Iris pigment epithelial cell (primary cell): Measurements from ENCODE around the gene PRELP.

Source experiments
- DNase-seq: peaks from one replicate; pipeline ENCODE4 v3.0.0-alpha.2; 2011; ENCODE audit warnings: low read depth

PRELP gene

DNA sequence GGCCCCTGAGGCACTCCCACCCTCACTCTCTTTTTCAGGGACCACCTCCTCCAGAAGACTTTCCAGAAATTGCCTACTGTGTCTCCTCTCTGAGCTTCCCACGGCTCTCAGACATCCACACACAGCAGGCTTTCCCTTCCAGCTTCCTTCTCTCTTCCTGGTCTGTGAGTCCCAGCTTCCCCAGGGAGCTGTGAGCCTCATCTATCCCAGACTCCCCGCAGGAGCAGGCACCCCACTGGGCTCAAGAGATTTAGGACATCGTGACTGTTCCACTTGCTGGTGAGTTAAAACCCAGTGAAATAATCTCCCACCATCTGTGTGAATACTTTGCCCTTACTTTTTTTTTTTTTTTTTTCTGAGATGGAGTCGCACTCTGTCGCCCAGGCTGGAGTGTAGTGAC lies 22.0 kb upstream of the PRELP start:
- DNase-seq: no peak

DNA sequence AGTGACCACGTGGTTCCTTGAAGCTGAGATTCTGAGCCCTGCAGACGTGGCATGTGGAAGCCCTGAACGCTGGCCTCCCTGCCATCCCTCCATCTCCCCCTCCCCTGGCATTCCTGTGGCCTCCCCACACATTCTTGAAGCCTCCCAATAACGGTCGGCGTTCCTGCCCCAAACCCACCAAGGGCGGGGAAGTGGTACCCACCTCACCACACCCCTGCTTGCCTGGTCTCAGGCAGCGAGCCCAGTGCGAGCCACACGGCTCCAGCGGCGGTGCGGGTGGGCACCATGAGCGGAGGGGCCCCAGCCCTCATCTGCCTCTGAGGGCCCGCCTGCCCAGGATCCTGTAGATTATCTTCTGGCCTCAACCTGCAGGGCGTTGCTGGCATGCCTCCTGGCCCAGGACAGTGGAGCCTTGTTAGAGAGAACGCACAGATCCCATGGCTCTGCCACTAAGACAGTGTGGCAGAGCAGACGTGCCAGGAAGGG lies 20.6 kb upstream of the PRELP start:
- DNase-seq: no peak

- no peak for DNase-seq
Measured at GRCh38 chr1:203455706-203456105, 19.9 kb upstream of the PRELP start.

- DNase-seq: no peak
Measured at GRCh38 chr1:203456577-203456976, 19.0 kb upstream of the PRELP start.

DNA sequence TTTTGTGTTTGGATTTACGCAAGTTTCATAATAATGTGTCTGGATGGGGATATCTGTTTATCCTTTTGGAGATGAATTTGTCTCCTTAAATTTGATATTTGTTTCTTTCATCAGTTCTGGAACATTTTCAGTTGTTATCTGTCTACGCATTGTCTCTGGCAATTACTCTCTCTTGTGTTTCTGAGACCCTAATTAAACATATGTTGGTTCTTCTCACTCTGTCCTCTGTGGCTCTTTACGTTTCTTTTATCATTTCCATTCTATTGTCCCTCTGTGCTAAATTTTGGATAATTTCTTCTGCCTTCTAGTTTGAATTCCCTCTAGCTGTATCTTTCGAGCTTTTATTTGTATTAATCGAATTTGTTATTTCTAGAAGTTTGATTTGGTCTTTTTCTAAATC lies 17.5 kb upstream of the PRELP start:
- DNase-seq: no peak

GRCh38 chr1:203459671-203460201 lies 15.9 kb upstream of the PRELP start:
- no peak for DNase-seq

DNA sequence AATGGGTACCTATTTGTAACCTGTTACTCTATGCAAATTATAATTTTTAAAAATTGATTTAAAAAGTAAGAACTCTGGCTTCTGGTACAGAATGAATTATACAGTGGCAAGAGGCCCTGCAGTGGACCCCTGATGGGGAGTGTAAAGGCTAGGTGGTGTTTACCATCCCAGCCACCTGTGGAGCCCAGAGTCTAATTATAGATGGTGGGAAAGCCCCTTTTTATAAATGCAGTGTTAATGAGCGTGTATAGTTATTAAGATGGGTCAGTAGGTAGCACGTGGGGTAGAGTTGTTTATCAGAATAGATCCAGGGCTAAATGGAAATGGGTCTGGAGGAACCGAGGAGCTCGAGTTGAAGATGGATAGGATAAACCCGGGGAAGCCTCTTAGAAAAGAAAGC lies 13.9 kb upstream of the PRELP start:
- no peak for DNase-seq

DNA sequence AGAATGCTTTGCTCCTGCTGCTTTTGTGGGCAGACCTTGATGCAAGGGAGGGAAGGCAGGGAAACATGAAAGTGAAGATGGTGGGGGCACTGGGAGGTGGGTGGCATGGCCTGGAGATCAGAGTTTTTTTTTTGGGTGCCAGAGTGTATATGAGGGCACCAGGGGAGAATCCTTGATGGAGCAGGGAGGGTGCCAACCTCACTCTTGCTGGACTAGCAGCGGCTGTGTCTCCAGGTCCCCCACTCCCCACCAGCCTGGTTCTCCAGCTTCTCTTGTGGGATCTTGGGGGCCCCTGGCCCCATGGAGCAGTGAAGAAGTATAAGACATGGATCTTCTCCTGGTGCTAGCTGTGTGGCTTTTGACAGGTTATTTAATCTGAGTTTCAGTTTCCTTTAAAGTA lies 13.5 kb upstream of the PRELP start:
- no peak for DNase-seq

DNA sequence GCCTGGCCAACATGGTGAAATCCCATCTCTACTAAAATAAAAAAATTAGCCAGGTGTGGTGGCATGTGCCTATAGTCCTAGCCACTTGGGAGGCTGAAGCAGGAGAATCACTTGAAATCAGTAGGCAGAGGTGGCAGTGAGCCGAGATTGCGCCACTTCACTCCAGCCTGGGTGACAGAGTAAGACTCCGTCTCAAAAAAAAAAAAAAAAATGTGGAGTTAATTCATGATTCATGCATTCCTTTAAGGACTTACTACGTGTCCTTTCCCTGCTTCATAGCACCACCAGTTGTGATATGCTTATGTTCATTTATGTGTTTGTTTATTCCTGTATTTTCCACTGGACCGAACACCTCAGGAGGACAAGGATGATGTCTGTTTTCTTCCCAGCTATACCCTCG lies 12.7 kb upstream of the PRELP start:
- peak; percentile 76 for DNase-seq

DNA sequence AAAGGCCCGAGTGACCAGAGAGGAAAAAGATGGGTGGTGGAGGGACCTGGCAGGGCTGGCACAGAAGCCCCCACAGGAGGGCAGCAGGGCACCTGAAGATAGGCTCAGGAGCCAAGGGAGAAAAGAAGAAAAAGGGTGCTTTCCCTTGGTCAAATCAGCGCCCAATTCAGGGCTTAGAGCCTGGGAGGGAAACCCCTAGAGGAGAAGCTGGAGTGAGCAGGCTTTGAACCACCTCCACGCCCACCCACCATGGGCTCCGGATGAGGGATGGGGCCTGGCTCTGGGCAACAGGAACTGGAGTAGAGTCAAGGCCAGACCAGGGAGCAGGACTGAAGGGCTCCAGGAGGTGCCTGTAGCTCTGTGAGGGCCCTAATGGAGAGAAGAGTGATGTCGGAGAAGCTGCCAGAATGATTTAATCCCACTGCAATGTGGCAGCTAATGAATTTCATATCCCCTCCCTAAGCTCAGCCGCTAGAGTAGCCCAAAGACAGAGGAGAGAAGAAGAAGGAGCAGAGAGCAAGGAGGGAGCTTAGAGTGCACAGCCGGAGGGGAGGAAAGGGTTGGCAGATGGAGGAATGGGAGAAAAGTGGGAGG lies 12.0 kb upstream of the PRELP start:
- no peak for DNase-seq

DNA sequence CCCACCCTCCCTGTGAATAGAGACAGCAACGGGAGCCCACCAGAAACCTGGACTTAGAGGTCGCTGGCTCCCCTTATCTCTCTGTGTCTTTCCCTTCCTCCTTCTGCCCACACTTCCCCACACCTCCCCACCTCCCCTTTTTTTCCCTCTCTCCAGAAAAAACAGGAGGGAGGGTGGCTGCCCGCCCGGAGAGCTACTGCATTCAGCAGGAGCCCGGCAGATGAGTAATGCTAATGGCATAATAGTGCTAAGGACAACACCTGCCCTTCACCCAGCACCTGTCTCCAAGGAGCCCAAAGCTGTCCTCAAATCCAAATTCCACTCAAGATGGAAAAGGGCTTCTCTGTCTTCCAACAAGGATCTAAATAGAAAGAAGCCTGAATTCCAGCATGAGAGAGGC lies 11.4 kb upstream of the PRELP start:
- no peak for DNase-seq

DNA sequence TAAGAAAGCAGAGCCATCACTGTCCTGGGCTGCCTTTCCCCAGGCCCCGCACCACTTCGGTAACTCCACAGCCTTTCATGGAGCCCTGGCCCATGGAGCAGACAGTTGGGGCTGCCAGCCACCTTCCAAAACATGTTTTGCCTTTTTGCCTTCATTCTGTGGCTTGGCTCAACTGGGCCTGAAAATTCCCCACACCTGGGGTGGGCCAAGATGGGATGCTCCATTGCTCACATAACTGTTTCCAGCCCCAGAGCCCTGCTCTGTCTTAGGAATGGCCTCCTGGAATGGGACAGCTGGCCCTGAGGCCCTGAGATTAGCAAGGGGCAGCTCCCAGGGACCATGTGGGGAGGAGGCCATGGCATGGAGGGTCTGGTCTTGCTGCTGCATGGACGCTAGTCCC lies 10.9 kb upstream of the PRELP start:
- no peak for DNase-seq

DNA sequence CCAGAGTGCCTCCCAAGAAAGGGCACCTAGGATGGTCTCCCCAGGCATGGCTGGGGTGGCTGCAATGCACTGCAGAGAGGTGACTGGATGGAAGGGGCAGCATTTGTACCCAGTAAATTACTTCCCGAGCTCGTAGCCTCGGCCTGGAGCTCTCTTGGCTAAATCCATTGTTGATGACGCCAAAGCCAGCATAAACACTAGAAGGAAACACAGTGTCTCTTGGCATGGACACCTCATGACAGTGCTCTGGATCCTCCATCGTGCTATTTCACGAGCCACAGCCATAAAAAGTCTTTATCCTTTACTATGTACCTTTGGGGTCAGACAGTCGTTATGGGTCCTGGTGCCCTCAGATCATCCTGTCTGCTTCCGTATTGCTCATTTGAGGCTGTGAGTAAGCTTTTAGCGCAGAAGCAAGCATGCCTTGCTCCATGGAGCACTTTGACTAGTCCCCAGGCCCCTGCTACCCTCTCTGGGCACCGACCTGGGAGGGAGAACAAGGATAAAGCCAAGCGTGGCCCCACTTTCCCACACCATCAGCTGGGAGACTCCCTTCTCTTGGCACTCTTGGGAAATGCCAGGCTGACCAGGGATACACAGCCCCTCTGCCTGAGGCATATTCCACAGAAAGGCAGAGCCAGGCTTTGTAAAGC lies 10.3 kb upstream of the PRELP start:
- no peak for DNase-seq

GRCh38 chr1:203465948-203466347 lies 9.7 kb upstream of the PRELP start:
- DNase-seq: no peak

DNA sequence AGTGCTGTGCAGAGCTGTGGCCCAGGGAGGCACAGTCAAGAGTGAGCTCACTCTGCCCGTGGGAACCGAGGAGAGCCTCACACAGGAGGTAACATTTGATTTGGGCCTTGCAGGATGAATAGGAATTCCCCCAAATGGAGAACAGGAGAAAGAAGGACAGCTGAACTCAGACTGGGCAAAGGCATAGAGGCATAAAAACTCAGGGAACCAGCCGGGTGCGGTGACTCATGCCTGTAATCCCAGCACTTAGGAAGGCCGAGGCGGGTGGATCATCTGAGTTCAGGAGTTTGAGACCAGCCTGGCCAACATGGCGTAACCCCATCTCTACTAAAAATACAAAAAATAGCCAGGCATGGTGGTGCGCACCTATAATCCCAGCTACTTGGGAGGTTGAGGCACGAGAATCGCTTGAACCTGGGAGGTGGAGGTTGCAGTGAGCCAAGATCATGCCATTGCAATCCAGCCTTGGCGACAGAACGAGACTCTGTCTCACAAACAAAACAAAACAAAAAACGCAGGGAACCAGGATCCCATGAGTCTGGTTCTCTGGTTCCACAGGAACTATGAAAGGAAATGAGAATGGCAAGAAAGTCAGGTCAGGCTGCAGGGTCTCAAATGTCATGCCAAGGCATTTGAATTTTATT lies 8.6 kb upstream of the PRELP start:
- peak; percentile 23 for DNase-seq

GRCh38 chr1:203467550-203467921 lies 8.1 kb upstream of the PRELP start:
- peak; percentile 29 for DNase-seq

DNA sequence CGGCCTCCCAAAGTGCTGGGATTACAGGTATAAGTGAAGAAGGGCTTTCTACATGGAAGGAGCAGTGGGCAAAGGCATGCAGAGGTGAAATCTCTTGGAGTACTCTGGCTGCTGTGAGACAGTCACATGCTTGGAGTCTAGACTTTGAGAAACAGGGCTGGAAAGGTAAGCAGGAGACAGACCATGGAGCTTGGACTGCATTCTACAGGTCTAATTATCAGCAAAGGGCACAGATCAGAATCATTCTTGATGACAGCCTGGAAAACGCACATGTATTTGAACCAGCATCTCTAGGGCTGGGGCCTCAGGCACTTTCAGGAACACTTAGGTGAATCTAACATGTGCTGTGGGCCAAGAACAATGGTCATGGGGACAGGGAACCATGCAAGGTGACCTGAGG lies 7.3 kb upstream of the PRELP start:
- DNase-seq: no peak

DNA sequence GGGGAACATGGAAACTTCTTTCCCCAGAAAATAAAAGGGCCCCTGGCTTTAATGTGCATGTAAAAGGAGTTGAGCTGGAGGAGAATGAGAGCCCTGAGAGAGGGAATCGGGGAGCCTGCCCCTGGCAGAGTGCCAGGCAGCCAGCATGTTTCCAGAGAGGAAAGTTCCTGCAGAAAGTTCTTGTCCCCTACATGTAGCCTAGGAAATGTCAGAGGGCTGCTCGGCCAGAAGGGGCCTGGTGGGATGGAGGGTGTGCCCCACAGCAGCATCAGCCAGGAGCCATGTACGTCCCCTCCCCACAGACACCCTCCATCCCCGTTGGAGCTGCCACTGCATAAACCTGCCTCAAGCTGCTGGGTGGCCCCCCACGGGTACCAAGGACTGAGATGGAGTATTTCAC lies 5.4 kb upstream of the PRELP start:
- no peak for DNase-seq

DNA sequence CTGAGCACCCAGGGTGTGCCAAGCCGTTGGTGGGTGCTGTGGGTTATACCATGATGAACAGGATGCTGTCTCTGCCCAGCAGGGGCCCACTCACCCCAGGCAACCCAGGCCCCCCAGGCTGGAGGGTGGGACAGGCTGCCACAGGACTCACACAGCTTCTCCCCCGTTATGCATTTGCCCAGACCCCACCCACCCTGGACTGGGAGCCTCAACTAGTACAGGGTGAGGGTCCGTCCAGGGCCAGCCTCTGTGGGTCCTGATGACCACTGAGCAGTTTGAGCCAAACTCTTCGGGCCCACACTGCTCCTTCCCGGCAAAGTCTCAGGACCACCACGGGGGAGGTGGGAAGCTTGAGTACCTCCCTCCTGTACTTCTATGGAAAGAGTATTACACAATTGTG lies 3.8 kb upstream of the PRELP start:
- DNase-seq: no peak

DNA sequence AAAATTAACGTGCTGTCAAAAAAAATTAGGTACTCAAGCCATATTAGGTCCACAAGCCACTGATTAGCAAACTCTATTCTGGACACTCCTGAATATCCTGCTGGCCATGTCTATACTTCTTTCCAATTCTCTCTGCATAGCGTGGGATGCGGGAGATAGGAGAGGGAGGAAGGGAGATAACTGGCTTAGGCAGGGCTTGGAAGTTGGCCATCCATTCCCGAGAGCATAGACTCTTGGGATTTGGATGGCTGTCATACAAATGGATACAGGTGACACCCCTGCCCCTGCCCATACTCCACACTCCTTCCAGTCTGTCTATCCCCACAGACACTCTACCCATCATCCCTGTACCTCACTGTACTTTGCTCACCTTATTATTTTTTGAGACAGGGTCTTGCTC lies 2.3 kb upstream of the PRELP start:
- DNase-seq: no peak

- no peak for DNase-seq
Measured at GRCh38 chr1:203473781-203474305, 1.8 kb upstream of the PRELP start.

GRCh38 chr1:203476216-203476814 lies 709 bp downstream of the PRELP start:
- no peak for DNase-seq

- no peak for DNase-seq
Measured at GRCh38 chr1:203477748-203478147, 2.1 kb downstream of the PRELP start.
